HT-29 (cell line): Measurements from ENCODE around the gene GSTP1. TPM values are rescaled to one million over a fixed set of nuclear protein-coding genes. Genes with fewer than 3 reads are reported as not detected.
"Not testable (repeated sequence)": the region's sequence is repeated elsewhere in the genome, so short reads cannot be mapped to it uniquely, and the experiment has no call there.

Source experiments
- DNase-seq: peaks from one replicate; pipeline ENCODE4 v3.0.0-alpha.2; 2015; ENCODE audit warnings: low spot score
- total RNA-seq: library from RNA; depleted of rRNA; stranded (reverse); fragments of >200 nt; shearing (Covaris generic); gene quantifications from 2 replicates; pipeline ENCODE4 v1.2.3, GENCODE V29; 2014

Gene GSTP1
- total RNA-seq, 1 experiment from 2014 or later, result 3,158 TPM

DNA sequence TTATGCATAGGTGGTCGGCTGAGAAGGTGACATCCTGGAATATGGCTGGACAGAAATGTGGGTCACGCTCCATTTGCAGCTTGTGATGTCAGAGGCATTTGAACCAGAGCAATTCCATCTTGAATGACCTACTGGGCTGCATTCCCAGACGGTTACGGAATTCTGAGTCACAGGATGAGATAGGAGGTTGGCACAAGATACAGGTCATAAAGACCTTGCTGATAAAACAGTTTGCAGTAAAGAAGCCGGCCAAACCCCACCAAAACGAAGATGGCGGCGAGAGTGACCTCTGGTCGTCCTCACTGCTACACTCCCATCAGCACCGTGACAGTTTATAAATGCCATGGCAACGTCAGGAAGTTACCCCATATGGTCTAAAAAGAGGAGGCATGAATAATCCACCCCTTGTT, 19.9 kb upstream of the GSTP1 start:
- not testable (repeated sequence) for DNase-seq

DNA sequence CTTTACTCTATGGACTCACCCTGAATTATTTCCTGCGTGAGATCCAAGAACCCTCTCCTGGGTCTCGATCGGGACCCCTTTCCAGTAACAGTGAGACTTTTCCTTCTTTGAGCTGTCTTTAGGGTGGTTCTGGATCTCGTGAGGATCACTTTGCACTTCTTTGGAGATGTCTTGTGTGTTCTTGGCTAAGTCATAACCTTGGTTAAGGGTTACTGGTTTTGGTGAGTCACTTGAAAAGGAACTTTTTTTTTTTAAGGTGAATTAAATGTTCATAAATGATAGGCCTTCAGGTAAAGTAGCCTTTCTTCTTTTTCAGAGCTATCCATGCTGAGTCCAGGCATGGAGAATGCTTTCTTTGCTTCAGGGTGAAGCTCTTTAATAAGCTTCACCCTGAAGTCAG, 19.4 kb upstream of the GSTP1 start:
- DNase-seq, result no peak

DNA sequence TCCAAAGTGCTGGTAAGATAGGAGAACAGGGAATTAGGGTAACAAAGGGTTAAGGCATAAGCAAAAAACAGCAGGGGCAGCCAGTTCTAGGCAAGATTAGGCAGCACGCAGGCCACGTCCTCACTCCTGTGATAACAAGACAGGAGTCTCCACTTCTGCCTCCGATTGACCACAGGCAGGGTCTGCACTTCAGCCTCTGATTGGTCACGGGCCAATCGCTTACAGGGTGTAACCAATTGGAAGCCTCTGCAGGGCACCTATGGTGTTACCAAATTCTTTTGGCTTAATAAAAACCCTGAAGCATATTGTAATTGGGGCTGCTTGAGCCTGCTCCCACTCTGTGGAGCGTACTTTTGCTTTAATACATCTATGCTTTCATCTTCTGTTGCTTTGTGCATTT, 12.2 kb upstream of the GSTP1 start:
- DNase-seq, result no peak

DNA sequence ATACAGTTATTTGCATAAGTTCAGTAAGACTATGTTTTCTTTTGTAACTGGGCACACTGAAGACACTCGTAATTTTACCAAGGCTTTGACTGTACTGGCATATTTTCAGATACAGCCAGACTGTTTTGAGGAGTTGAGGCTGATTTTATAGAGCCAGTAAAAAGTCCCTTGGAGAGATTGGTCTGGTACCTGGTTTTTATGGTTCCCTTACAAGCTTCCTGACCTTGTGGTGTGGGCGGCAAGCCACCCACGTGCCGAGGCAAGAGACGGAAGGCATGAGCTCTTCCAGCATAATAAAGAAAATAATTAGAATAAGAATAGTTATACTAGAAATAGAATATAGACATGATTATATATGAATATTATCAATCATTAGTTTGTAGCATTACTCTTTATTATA, 11.3 kb upstream of the GSTP1 start:
- DNase-seq, result no peak

DNA sequence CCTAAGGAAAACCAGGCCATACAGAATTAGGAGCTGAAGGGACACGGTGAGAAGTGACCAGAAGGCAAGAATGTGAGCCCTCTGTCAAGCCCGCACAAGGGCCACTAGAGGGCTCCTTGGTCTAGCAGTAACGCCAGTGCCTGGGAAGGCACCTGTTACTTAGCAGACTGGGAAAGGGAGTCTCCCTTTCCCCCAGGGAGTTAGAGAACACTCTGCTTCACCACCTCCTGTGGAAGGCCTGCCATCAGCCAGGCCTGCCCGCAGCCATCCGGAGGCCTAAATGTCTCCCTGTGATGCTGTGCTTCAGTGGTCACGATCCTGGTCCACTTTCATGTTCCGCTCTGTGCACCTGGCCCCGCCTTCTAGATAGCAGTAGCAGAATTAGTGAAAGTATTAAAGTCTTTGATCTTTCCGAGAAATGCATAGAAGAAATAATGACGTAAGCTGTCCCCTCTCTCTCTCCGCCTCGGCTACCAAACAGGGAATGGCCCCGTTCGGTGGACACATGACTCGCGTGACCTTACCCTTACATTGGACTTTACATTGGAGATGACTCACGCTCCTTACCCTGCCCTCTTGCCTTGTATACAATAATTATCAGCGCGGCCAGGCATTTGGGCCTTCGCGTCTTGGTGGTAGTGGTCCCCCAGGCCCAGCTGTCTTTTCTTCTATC, 10.7 kb upstream of the GSTP1 start:
- peak; percentile 88 for DNase-seq

DNA sequence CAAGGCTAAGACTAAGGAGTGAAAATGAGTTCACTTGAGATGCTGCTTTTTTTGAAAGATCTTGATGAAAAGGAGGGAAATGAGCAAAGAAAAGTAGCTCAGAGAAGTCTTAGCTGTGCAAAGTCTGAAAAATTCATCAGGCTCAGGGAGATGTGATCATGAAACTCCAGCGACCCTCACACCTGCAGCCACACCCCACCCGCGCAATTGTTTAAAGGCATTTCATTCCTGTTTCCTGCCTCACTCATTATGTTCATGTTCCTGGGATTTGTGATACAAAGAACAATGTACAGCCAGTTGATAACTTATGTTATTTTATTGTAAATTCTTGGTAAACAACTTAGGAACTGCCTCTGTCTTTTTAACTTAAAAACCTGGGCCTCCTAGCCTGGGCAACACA, 8.7 kb upstream of the GSTP1 start:
- DNase-seq, result no peak

DNA sequence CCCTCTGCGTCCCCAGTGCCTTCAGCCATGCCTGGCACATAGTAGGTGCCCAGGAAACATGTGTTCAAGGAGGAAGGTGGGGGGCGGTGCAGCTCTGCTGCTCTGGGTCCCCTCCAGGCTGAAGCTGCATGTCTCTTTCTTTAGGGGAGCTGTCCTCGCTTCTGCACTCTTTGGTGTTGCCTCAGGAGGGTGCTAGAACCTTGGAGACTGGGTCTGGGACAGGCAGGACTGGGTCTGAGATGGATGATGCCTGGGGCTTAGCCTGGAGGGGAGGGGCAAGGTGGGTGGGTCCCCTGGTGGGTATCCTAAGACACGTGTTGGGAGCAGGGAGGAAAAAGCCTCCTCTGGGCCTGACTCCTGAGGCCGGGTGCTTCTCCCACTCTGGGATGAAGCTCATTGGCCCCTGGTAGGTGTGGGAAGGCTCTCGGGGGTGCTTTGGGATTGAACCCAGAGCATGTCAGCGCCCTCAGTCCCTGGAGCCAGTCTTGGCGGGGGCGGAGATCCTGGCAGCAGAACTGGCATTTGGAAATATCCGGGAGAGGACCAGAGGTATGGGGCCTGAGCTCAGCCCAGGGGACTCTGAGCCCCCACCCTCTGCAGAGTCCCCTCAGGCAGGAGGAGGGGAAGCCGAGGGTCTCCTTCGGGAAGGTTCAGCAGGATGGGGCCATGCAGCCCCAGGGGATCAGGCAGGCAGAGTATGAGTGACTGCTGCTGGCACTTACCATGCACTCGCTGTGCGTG, 6.7 kb upstream of the GSTP1 start:
- DNase-seq, result no peak

DNA sequence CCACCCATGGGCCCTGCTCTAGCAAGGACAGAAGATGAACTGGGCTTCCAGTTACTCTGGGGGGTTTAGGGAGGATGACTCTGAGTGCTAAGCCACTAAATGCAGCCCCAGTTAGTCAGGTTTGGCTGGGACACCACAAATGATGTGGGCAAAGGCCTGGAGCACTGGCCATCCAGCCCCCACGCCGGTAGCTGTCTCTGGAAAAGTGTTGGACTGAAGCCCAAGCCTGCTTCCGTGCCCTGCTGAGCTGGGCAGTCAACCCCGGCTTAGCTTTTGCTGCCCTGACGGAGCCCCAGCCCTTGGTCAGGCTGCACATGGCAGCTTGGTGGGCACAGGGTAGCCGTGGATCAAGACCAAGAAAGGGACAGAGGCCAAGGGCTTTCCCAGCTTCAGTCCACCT, 5.7 kb upstream of the GSTP1 start:
- no peak for DNase-seq

DNA sequence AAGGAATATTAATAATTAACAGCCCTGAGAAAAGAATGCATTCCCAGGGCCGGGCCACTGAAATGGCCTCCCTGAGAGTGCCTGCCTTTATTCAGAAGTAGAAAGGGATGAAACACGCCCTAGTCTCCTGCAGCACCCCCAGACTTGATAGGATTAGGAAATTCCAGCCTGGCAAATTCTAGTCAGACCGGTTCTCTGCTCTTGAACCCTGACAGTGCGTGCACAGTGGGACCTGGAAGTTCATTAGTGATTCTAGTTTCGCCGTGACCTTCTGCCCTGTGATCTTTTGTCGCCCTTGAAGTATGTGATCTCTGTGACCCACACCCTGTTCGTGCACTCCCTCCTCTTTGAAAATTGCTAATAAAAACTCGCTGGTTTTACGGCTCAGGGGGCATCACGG, 2.1 kb upstream of the GSTP1 start:
- DNase-seq, result peak; percentile 79

DNA sequence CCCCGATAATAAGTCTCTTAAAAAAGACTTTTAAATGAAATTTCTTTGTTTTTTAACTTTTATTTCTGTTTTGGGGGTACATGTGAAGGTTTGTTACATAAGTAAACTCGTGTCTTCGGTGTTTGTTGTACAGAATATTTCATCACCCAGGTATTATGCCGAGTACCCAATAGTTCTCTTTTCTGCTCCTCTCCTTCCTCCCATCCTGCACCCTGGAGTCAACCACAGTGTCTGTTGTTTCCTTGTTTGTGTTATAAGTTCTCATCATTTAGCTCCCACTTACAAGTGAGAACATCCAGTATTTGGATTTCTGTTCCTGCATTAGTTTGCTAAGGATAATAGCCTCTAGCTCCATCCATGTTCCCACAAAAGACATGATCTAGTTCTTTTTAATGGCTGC, 1.6 kb upstream of the GSTP1 start:
- peak; percentile 43 for DNase-seq

DNA sequence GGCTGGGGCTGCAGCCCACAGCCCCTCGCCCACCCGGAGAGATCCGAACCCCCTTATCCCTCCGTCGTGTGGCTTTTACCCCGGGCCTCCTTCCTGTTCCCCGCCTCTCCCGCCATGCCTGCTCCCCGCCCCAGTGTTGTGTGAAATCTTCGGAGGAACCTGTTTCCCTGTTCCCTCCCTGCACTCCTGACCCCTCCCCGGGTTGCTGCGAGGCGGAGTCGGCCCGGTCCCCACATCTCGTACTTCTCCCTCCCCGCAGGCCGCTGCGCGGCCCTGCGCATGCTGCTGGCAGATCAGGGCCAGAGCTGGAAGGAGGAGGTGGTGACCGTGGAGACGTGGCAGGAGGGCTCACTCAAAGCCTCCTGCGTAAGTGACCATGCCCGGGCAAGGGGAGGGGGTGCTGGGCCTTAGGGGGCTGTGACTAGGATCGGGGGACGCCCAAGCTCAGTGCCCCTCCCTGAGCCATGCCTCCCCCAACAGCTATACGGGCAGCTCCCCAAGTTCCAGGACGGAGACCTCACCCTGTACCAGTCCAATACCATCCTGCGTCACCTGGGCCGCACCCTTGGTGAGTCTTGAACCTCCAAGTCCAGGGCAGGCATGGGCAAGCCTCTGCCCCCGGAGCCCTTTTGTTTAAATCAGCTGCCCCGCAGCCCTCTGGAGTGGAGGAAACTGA, 731 bp downstream of the GSTP1 start:
- peak; percentile 77 for DNase-seq

DNA sequence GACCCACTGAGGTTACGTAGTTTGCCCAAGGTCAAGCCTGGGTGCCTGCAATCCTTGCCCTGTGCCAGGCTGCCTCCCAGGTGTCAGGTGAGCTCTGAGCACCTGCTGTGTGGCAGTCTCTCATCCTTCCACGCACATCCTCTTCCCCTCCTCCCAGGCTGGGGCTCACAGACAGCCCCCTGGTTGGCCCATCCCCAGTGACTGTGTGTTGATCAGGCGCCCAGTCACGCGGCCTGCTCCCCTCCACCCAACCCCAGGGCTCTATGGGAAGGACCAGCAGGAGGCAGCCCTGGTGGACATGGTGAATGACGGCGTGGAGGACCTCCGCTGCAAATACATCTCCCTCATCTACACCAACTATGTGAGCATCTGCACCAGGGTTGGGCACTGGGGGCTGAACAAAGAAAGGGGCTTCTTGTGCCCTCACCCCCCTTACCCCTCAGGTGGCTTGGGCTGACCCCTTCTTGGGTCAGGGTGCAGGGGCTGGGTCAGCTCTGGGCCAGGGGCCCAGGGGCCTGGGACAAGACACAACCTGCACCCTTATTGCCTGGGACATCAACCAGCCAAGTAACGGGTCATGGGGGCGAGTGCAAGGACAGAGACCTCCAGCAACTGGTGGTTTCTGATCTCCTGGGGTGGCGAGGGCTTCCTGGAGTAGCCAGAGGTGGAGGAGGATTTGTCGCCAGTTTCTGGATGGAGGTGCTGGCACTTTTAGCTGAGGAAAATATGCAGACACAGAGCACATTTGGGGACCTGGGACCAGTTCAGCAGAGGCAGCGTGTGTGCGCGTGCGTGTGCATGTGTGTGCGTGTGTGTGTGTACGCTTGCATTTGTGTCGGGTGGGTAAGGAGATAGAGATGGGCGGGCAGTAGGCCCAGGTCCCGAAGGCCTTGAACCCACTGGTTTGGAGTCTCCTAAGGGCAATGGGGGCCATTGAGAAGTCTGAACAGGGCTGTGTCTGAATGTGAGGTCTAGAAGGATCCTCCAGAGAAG, 1.6 kb downstream of the GSTP1 start:
- DNase-seq, result no peak

DNA sequence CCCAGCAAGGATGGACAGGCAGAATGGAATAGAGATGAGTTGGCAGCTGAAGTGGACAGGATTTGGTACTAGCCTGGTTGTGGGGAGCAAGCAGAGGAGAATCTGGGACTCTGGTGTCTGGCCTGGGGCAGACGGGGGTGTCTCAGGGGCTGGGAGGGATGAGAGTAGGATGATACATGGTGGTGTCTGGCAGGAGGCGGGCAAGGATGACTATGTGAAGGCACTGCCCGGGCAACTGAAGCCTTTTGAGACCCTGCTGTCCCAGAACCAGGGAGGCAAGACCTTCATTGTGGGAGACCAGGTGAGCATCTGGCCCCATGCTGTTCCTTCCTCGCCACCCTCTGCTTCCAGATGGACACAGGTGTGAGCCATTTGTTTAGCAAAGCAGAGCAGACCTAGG, 2.3 kb downstream of the GSTP1 start:
- DNase-seq, result no peak

DNA sequence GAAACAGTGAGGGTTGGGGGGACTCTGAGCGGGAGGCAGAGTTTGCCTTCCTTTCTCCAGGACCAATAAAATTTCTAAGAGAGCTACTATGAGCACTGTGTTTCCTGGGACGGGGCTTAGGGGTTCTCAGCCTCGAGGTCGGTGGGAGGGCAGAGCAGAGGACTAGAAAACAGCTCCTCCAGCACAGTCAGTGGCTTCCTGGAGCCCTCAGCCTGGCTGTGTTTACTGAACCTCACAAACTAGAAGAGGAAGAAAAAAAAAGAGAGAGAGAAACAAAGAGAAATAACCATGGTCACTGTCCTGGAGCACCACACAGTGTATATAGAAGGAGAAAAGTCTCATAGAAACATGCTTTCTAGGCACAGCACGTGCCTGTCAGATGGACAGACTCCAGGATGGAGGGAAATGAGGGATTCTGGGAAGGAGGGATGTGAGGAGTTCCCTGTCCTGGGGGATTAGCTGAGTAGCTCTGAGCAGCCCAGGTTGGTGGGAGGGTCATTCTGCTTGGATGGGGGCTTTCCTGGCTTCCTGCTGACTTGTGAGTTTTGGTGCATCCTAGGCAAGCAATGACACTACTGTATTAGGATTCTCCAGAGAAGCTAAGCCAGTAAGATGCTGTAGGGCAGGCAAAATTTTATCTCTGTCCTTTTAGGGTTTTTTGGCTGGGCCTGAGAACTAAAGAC, 3.1 kb downstream of the GSTP1 start:
- DNase-seq, result no peak

DNA sequence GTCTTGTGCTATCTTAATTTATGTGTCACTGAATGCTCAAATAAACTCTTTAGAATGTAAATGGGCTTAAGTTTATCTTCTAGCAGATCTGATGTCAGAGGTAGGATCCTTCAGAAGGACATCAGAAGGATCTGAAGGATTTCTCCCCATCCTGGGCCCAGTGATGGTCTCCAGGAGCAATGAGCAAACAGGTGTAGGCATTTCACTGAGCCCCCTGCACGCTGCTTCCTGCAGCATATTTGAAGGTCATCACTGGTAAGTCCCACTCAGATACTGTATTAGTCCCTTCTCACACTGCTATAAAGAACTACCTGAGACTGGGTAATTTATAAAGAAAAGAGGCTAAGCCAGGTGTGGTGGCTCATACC, 4.5 kb downstream of the GSTP1 start:
- no peak for DNase-seq

DNA sequence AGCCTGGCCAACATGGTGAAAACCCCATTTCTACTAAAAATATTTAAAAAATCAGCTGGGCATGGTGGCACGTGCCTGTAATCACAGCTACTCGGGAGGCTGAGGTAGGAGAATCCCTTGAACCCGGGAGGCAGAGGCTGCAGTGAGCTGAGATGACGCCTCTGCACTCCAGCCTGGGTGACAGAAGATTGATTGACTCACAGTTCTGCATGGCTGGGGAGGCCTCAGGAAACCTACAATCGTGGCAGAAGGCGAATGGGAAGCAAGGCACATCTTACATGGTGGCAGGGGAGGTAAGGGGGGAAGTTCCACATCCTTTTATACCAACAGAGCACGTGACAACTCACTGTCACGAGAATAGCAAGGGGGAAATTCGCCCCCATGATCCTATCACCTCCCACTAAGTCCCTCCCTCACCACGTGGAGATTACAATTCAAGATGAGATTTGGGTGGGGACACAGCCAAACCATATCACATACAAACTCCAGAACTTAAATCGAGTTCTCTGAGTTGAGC, 5.3 kb downstream of the GSTP1 start:
- not testable (repeated sequence) for DNase-seq

DNA sequence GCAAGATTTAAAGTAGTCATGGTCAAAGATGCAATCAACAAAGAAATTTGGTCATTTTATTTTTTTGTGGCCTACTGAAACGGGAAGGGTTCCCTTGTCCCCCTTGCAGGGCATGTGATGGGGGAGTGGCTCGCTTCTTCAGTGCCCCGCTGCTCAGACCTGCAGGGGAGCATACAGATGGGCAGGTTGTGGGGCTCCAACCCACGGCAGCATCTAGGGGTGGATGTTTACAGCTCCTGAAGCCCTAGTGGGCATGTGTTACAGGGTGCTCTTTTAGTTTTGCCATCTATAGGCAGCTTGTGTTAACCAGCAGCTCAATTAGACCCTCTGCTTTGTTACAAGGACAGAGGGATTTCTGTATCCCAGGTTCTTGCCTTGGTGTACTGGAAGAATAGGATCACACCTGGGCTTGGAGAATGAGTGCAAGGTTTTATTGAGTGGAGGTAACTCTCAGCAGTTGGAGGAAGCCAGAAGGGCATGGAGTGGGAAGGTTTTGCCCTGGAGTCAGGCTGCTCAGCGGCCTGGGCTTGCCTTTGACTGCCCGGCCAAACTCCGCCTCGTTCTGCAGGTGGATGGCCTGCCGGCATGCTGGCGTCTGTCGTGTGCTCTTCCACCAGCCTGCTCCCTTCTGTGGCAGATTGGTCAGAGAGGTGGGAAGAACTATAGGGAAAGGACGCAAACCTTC, 9.4 kb downstream of the GSTP1 start:
- no peak for DNase-seq

DNA sequence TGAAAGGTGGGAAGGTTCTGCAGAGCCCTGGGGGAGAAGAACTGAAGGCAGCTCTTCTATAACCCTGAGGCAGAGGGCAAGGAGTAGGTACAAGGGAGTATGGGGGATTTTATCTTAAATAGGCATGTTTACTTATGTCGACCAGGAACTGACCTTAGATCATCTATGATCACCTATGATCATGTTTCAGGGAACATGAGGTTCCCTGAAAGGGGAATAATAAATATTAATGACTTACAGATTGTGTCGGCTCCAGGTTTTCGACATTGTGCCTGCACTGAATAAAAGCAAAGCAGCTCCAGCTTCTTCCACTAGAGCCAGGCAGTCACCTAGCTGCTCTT, 9.9 kb downstream of the GSTP1 start:
- no peak for DNase-seq

DNA sequence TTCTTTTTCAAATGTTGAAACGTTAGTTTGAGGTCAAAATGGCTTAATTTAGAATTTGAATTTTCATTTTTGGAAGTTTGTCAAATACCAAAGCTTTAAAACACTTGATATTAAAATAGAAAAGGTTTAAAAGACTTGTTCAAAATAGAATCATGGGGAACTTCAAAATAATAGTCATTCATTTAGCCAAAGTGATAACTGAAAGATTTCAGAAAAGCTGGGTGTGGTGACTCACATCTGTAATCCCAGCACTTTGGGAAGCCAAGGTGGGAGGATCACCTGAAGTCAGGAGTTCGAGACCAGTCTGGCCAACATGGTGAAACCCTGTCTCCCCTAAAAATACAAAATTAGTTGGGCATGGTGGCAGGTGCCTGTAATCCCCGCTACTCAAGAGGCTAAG, 10.9 kb downstream of the GSTP1 start:
- DNase-seq, result no peak

DNA sequence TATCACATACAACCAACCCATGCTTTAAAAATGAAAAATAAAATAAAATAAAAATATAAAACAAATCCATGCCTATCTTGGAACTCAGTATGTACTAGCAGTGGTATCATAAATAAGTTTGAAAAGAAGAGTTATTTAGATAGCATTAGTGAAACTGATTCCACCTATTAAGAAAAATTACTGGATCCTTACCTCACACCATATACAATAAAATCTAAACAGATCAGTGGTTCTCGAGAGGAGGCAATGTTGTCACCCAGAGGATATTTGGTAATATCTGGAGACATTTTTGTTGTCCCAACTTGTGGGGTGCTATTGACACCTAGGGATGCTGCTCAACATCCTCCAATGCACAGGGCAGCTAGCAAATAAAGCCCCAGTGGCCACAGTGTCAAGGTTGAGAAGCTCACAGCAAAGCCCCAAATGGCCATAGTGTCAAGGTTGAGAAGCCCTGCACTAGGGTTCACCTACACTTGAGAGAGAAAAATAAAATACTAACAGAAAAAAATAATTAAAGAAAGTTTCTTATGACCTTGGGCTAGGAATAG, 13.2 kb downstream of the GSTP1 start:
- no peak for DNase-seq
